ENCODE data around the gene COX20. TPM values are rescaled to one million over a fixed set of nuclear protein-coding genes. Genes with fewer than 3 reads are reported as not detected.

Gene COX20
- polyA plus RNA-seq, 1 donor (not counting 4 experiments of a cell fraction or from before 2014, with no cell fraction given), result 66.1 TPM

- peaks cover 22% of the 10 kb centered on the region for H3K4me1 ChIP-seq (ENCODE audit: control insufficient read depth, extremely low read depth, insufficient read depth, low read length)
- peak in 2 of 3 experiments; percentile 18 to 54 for TF ChIP-seq CTCF (optimal IDR thresholded peaks at IDR 0.05 in 1 of 3, IDR thresholded peaks at IDR 0.05 in 1 of 3, conservative IDR thresholded peaks at IDR 0.05 in 1 of 3; ENCODE audit: extremely low read depth in 1 of 3, insufficient read depth in 2 of 3, low read length in 3 of 3)
- TF ChIP-seq EZH2 (IDR thresholded peaks at IDR 0.05; ENCODE audit: low read length), result no peak
- H3K4me3 ChIP-seq (ENCODE audit: control insufficient read depth in 2 of 3, extremely low read depth in 1 of 3, insufficient read depth in 2 of 3, low read depth in 1 of 3, low read length in 3 of 3), result peak within 1 kb of the TSS; percentile 88 to 100 (median 90)
- peak within 1 kb of the TSS; percentile 89 for H3K4me2 ChIP-seq (ENCODE audit: control insufficient read depth, extremely low read depth, insufficient read depth, low read depth, low read length)
- no peaks in the 10 kb centered on the region for H3K9me3 ChIP-seq (ENCODE audit: control insufficient read depth, low read depth, low read length)
- FAIRE-seq, result peak; percentile 48
- H3K9me1 ChIP-seq (ENCODE audit: control insufficient read depth, extremely low read depth, insufficient read depth, low read length), result no peaks in the 10 kb centered on the region
- H3K9ac ChIP-seq (ENCODE audit: control insufficient read depth, extremely low read depth, insufficient read depth, low read length), result peak within 1 kb of the TSS; percentile 97
- peaks cover 29% of the 10 kb centered on the region for H4K20me1 ChIP-seq (ENCODE audit: control insufficient read depth, extremely low read depth, insufficient read depth, low read length)
- peak; percentile 67 for DNase-seq (ENCODE audit: low read depth, low spot score)
- no peaks in the 10 kb centered on the region for H3K27me3 ChIP-seq (ENCODE audit: control insufficient read depth, extremely low read depth, insufficient read depth, low read length)
- peaks cover 10 to 15% of the 10 kb centered on the region in 2 experiments for H3K36me3 ChIP-seq (ENCODE audit: control insufficient read depth in 2 of 2, extremely low read depth in 1 of 2, insufficient read depth in 2 of 2, low read length in 2 of 2)
- H2AFZ ChIP-seq (ENCODE audit: control insufficient read depth, low read length), result peak within 1 kb of the TSS; percentile 99
- peak within 1 kb of the TSS; percentile 95 for H3K27ac ChIP-seq (ENCODE audit: control insufficient read depth, insufficient read depth, low read length)
- H3K79me2 ChIP-seq (ENCODE audit: control insufficient read depth, insufficient read depth, low read length), result peaks cover 44% of the 10 kb centered on the region
- dilution Hi-C loops (cut with MboI; ENCODE audit: extremely low pct_ligation_motif_present, low sequenced_read_pairs), result no loop called here
These were observed 29.0 kb downstream of the COX20 start, which contains the start of gene HNRNPU for GRCh38 chr1:244864253-244865027. Gene HNRNPU (minus strand): TSS chr1:244864543. CDS start chr1:244864307, 236 bp downstream.

GRCh38 chr1:244865028-244865371 lies 29.5 kb downstream of the COX20 start:
- peak overlapping the region; percentile 82 to 90 (median 88) for H3K4me3 ChIP-seq (ENCODE audit: control insufficient read depth in 2 of 3, extremely low read depth in 1 of 3, insufficient read depth in 2 of 3, low read depth in 1 of 3, low read length in 3 of 3)
- H3K9me3 ChIP-seq (ENCODE audit: control insufficient read depth, low read depth, low read length), result no peaks in the 10 kb centered on the region
- H3K27ac ChIP-seq (ENCODE audit: control insufficient read depth, insufficient read depth, low read length), result peak overlapping the region; percentile 95
- peaks cover 20% of the 10 kb centered on the region for H3K4me1 ChIP-seq (ENCODE audit: control insufficient read depth, extremely low read depth, insufficient read depth, low read length)
- H3K9me1 ChIP-seq (ENCODE audit: control insufficient read depth, extremely low read depth, insufficient read depth, low read length), result no peaks in the 10 kb centered on the region
- H3K79me2 ChIP-seq (ENCODE audit: control insufficient read depth, insufficient read depth, low read length), result peaks cover 38% of the 10 kb centered on the region
- DNase-seq (ENCODE audit: low read depth, low spot score) (no peak), FAIRE-seq (no peak)
- H3K9ac ChIP-seq (ENCODE audit: control insufficient read depth, extremely low read depth, insufficient read depth, low read length), result peak overlapping the region; percentile 97
- H4K20me1 ChIP-seq (ENCODE audit: control insufficient read depth, extremely low read depth, insufficient read depth, low read length), result peaks cover 24% of the 10 kb centered on the region
- H3K27me3 ChIP-seq (ENCODE audit: control insufficient read depth, extremely low read depth, insufficient read depth, low read length), result no peaks in the 10 kb centered on the region
- dilution Hi-C loops (cut with MboI; ENCODE audit: extremely low pct_ligation_motif_present, low sequenced_read_pairs), result no loop called here
- H2AFZ ChIP-seq (ENCODE audit: control insufficient read depth, low read length), result peak overlapping the region; percentile 99
- H3K36me3 ChIP-seq (ENCODE audit: control insufficient read depth in 2 of 2, extremely low read depth in 1 of 2, insufficient read depth in 2 of 2, low read length in 2 of 2), result peaks cover 8 to 13% of the 10 kb centered on the region in 2 experiments
- TF ChIP-seq EZH2 (IDR thresholded peaks at IDR 0.05; ENCODE audit: low read length) (no peak), CTCF (optimal IDR thresholded peaks at IDR 0.05 in 1 of 3, IDR thresholded peaks at IDR 0.05 in 1 of 3, conservative IDR thresholded peaks at IDR 0.05 in 1 of 3; ENCODE audit: extremely low read depth in 1 of 3, insufficient read depth in 2 of 3, low read length in 3 of 3) (no peak)
- peak overlapping the region; percentile 89 for H3K4me2 ChIP-seq (ENCODE audit: control insufficient read depth, extremely low read depth, insufficient read depth, low read depth, low read length)

Data from keratinocyte (primary cell).